Measurements from ENCODE around the gene ZRANB3.
"Not testable (repeated sequence)": the region's sequence is repeated elsewhere in the genome, so short reads cannot be mapped to it uniquely, and the experiment has no call there.

The ZRANB3 gene

GRCh38 chr2:135124924-135125886, 405.8 kb downstream of the ZRANB3 start:
- no peak for DNase-seq (ENCODE audit: low spot score)

GRCh38 chr2:135121658-135122039, 409.4 kb downstream of the ZRANB3 start:
- not testable (repeated sequence) for DNase-seq (ENCODE audit: low spot score)

- no peak for DNase-seq (ENCODE audit: low spot score)
Observed at GRCh38 chr2:135121016-135121657, 409.9 kb downstream of the ZRANB3 start.

GRCh38 chr2:135119582-135119981, 411.4 kb downstream of the ZRANB3 start:
- DNase-seq (ENCODE audit: low spot score): no peak

GRCh38 chr2:135113322-135113721, 417.7 kb downstream of the ZRANB3 start:
- no peak for DNase-seq (ENCODE audit: low spot score)

- not testable (repeated sequence) for DNase-seq (ENCODE audit: low spot score)
Observed at GRCh38 chr2:135105513-135106316, 425.3 kb downstream of the ZRANB3 start.

GRCh38 chr2:135103843-135104242, 427.2 kb downstream of the ZRANB3 start:
- DNase-seq (ENCODE audit: low spot score): no peak

- no peak for DNase-seq (ENCODE audit: low spot score)
Observed at GRCh38 chr2:135099802-135100483, 431.1 kb downstream of the ZRANB3 start.

- no peak for DNase-seq (ENCODE audit: low spot score)
Observed at GRCh38 chr2:135097532-135098231, 433.3 kb downstream of the ZRANB3 start.

GRCh38 chr2:135096665-135097446, 434.2 kb downstream of the ZRANB3 start:
- no peak for DNase-seq (ENCODE audit: low spot score)

- DNase-seq (ENCODE audit: low spot score): no peak
Observed at GRCh38 chr2:135095591-135095990, 435.4 kb downstream of the ZRANB3 start.

GRCh38 chr2:135094508-135094907, 436.5 kb downstream of the ZRANB3 start:
- DNase-seq (ENCODE audit: low spot score): no peak

- no peak for DNase-seq (ENCODE audit: low spot score)
Observed at GRCh38 chr2:135093670-135094330, 437.2 kb downstream of the ZRANB3 start.

GRCh38 chr2:135093193-135093592, 437.8 kb downstream of the ZRANB3 start:
- no peak for DNase-seq (ENCODE audit: low spot score)

- DNase-seq (ENCODE audit: low spot score): no peak
Observed at GRCh38 chr2:135091681-135092080, 439.3 kb downstream of the ZRANB3 start.

- not testable (repeated sequence) for DNase-seq (ENCODE audit: low spot score)
Observed at GRCh38 chr2:135089597-135089996, 441.4 kb downstream of the ZRANB3 start.

All from germinal center (tissue), 1 donor.